Coronary artery (tissue), 2 donors: Measurements from ENCODE around the gene CPLX1.
A peak's percentile ranks its signal among the peaks of the same experiment; 100 is the strongest.

Experiments used
- DNase-seq: peaks from one replicate; pipeline ENCODE4 v3.0.0-alpha.2; 2017; ENCODE audit warnings: low spot score
- H3K27ac ChIP-seq, 2 donors: fragments of 200-600 bp; sonication (generic); one replicate each; pipeline ENCODE4 v1.5.1; 2016 to 2019
- H3K4me3 ChIP-seq: fragments of 200-600 bp; sonication (generic); 2 replicates; pipeline ENCODE4 v1.5.1; 2016; ENCODE audit warnings: mild to moderate bottlenecking, moderate library complexity
- TF ChIP-seq, protein P1 (sequence below): fragments of 200-600 bp; sonication (generic); IDR thresholded peaks from one replicate; pipeline ENCODE4 v1.5.1; 2019; ENCODE audit warnings: antibody characterized with exemption

The CPLX1 gene

DNA sequence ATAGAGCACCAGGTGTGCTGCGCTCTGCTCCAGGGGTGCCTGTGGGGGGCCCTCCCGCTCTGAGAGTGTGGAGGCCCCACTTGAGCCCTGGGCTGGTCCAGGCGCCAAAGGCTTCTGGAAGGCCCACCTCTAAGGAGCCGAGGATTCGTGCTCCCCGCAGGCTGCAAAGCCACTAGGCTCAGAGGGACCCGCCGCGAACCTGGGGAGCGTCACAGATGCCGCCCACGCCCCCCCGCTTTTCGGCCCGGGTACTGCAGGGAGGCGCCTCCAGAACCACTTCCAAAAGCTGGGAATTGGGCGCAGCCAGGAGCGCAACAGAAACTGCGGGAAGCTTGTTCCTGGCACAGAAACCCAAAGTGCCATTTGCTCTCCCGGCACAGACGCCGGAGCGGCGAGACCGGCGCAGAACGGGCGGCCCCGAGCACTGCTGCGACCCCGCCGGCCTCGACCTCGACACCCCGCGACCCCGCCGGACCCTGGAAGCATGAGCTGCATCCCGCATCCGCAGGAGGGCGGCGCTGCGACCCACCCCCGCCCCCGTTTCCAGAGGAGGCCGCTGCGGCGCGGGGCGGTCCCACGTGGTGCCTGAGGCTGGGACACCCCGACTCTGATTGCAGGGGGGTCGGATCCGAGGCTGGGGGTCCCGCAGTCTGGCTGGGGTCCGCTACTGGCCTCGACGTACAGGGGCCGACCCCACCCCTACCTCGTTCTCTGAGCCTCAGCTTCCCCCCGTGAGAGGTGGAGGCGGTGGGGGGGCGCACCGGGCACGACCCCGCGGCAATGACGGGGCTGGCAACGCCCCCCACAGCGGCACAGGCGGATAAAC lies 30.8 kb downstream of the CPLX1 start:
- Histone ChIP-seq H3K27ac (no peak overlapping the region), H3K4me3 (peak overlapping the region; percentile 63)
- DNase-seq, result no peak

DNA sequence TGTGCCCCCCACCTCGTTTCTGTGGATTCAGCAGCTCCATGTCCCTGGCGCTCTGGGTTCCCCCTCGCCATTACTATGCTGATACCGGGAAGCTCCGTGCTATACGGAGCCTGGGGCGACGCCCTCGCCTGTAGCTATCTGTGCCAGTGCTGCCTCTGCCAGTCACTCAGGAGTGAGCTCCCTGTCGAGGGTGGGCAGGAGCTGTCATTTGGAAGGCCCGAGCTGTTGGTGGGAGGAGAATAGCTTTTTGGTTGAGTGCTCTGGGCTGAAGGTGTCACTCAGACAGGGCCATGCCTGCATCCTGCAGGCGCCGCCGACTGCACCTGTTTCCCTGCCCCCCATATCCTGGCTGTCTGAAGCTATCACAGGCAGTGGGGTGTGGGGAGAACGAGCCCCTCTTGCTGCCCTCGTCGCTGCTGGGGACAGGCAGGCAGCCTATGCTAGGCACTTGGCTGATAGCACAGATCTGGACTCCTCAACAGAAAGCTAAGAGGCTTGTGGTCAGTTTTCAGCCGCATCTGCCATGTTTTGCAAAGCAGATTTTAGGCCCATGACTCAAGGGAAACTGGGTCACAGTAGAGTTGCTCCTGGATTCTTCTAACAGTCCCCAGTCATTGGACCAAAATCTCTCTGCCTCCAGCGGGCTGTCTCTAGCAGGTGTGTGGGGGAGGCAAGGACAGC lies 31.8 kb downstream of the CPLX1 start:
- H3K27ac ChIP-seq, result no peak overlapping the region
- TF ChIP-seq, protein P1, sequence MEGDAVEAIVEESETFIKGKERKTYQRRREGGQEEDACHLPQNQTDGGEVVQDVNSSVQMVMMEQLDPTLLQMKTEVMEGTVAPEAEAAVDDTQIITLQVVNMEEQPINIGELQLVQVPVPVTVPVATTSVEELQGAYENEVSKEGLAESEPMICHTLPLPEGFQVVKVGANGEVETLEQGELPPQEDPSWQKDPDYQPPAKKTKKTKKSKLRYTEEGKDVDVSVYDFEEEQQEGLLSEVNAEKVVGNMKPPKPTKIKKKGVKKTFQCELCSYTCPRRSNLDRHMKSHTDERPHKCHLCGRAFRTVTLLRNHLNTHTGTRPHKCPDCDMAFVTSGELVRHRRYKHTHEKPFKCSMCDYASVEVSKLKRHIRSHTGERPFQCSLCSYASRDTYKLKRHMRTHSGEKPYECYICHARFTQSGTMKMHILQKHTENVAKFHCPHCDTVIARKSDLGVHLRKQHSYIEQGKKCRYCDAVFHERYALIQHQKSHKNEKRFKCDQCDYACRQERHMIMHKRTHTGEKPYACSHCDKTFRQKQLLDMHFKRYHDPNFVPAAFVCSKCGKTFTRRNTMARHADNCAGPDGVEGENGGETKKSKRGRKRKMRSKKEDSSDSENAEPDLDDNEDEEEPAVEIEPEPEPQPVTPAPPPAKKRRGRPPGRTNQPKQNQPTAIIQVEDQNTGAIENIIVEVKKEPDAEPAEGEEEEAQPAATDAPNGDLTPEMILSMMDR, result no peak
- DNase-seq, result no peak
- H3K4me3 ChIP-seq, result no peak overlapping the region

More for the DNA sequence above, 30.8 kb downstream of the CPLX1 start:
- TF ChIP-seq, protein P1, result no peak

DNA sequence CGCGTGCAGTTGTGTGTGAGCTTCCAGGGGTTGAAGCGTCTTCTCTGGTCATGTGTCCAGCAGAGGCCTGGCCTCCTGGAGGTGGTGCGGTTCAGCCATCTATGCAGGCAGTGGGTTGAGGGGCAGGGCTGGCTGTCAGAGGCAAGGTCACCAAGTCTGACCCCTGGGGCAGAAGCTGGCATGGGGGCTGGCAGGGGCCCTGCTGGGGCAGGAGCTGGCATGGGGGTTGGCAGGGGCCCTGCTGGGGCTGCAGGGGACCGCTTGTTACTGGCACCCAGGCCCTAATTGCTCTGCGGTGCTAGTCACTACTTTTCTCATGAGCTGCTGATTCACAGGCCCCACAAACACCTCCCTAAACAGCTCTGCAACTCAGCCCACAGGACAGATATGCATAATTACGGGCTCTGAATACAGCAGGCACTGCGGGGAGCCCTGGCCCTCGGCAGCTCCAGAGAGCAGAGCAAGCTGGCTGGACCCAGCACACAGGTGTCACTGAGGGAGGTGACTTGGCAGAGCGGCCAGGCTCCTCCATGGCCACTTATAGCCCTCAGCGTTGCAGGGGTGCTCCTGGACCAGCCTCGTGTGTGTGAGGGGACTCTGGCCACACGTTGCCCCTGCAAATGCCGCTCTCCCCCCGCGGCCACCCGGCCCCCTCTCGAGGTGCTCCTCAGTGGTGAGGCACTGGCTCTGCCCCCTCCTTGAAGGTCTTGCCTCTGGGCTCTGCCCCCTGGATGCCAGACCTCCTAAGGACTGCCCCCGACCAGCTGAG lies 32.7 kb downstream of the CPLX1 start:
- Histone ChIP-seq H3K27ac (no peak overlapping the region), H3K4me3 (no peak overlapping the region)
- TF ChIP-seq, protein P1, result no peak
- no peak for DNase-seq

DNA sequence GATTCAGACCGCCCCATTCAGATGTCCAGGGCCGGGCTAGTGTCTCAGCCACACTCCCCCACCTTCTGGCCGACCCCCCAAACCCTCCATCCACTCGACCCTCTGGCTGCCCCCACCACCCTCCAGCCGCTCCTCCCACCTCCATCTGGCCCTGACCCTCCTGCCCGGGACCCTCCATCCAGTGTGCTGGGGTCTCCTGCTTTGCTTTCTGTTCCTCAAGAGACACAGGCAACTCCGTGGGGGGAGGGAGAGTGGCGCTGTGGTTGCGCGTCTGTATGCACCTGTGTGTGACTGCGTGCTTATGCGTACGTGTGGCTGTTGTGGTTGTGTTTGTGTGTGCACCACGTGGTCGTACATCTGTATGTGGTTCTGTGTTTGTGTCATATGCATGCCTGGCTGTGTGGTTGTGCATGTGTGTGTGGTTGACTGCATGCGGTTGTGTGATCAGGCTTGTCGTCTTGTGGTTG lies 33.3 kb downstream of the CPLX1 start:
- Histone ChIP-seq H3K27ac (no peak overlapping the region), H3K4me3 (peak overlapping the region; percentile 45)
- TF ChIP-seq, protein P1, result no peak
- DNase-seq, result no peak

DNA sequence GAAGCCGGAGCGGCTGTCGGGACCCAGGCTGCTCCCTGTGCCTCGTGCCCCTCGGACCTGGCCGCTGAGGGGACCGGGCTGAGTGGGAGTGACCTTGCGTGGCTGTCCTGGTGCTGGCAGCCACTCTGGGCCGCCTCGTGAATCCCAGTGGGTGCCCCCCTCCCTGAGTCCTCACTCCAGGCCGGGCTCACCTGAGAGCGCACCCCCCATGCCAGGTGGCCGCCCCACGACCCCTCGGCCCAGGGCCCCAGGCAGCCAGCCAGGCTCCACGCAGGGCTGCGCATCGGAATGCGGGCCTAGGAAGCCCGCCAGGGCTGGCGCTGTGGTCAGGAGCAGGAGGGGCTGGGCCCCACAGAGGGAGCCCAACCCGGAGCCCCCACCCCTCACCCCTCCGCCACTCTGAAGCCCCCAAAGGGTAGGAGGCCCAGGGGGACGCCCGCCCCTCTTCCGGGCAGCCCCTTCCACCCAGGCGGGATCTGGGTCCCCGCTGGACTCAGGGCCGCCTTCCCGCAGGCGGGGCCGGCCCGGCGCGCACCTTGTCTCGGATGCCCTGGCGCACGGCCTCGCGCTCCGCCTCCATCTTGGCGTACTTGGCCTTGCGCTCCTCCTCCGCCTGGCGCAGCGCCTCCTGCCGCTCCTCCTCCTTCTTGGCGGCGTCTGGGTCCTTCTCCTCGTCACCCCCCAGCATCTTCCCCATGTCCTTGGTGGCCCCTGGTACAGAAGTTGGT lies 33.9 kb downstream of the CPLX1 start:
- no peak for DNase-seq

More for the DNA sequence above, 33.9 kb downstream of the CPLX1 start:
- peak overlapping the region; percentile 45 for H3K4me3 ChIP-seq
- H3K27ac ChIP-seq, result no peak overlapping the region
- TF ChIP-seq, protein P1, result no peak
